Activated CD8-positive, alpha-beta T cell treated with anti-CD3 and anti-CD28 coated beads for 36 hours (primary cell): ENCODE measurements around the gene LRBA. TPM values are rescaled to one million over a fixed set of nuclear protein-coding genes. Genes with fewer than 3 reads are reported as not detected.
A peak's percentile ranks its signal among the peaks of the same experiment; 100 is the strongest.

Experiments
- ATAC-seq: fragments of 200-7000 bp; cut with Tn5 transposase; one replicate; pipeline ENCODE4 v1.10.0; 2021; ENCODE audit warnings: mild to moderate bottlenecking, moderate library complexity
- CTCF ChIA-PET: fragments of 350-600 bp; sonication (Branson Sonifier 250); formaldehyde crosslinking; loops from one replicate; lab custom pipeline; 2021; ENCODE audit warnings: antibody characterized with exemption; lab: Charles Lee
- POLR2A ChIA-PET: fragments of 350-600 bp; sonication (Branson Sonifier 250); formaldehyde crosslinking; loops from one replicate; lab custom pipeline; 2021; ENCODE audit warnings: antibody characterized with exemption; lab: Charles Lee
- DNase-seq: peaks from one replicate; pipeline ENCODE4 v3.0.0-alpha.2; 2020
- H3K27ac Mint-ChIP-seq: one replicate; pipeline ENCODE4 v1.8.0; 2021; ENCODE audit warnings: mild to moderate bottlenecking, mixed read lengths
- H3K27me3 Mint-ChIP-seq: one replicate; pipeline ENCODE4 v1.8.0; 2021; ENCODE audit warnings: mixed read lengths
- H3K36me3 Mint-ChIP-seq: one replicate; pipeline ENCODE4 v1.8.0; 2021; ENCODE audit warnings: low read depth, mixed read lengths
- H3K4me1 Mint-ChIP-seq: one replicate; pipeline ENCODE4 v1.8.0; 2021; ENCODE audit warnings: low read depth, mixed read lengths
- H3K4me3 Mint-ChIP-seq: one replicate; pipeline ENCODE4 v1.8.0; 2021; ENCODE audit warnings: mild to moderate bottlenecking, moderate library complexity, mixed read lengths
- H3K9me3 Mint-ChIP-seq: one replicate; pipeline ENCODE4 v1.8.0; 2021; ENCODE audit warnings: mixed read lengths
- CTCF ChIP-seq: fragments of 200-600 bp; IDR thresholded peaks from one replicate; pipeline ENCODE4 v1.8.0; 2022; ENCODE audit warnings: antibody characterized with exemption, mild to moderate bottlenecking
- intact Hi-C: fragments of 100-400 bp; cut with micrococcal nuclease; formaldehyde crosslinking; loops from one replicate; pipeline ENCODE4 v1.10.0; 2022
- total RNA-seq, 2 experiments: library from RNA; stranded (reverse); gene quantifications; one replicate each; pipeline ENCODE4 v1.2.3, GENCODE V29; 2021

Gene LRBA
- total RNA-seq, 2 experiments from 2014 or later = 48.1 to 52.5 TPM

DNA sequence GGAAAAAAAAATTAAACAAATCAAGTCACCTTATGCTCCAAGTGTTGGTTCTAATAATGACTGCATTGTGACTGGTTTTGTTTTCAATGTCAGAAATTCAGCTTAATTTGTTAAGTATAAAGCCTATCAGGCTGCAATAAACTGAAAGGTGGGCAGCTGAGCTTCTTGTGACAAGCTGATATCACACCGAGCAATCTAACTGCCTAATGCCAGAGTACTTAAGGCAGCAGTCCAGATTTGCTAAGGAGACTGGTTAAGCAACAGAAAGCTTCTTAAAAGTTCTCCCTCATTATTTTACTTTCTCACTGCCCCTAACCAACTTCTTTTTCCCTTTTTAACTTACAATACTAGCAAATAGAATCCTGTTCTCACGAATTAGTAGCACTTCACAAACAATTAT lies 232.2 kb downstream of the LRBA start:
- CTCF ChIA-PET = no interaction called here
- Mint-ChIP-seq H3K9me3 (no peaks in the 10 kb centered on the region), H3K4me3 (no peak overlapping the region), H3K27ac (peak overlapping the region; percentile 49), H3K36me3 (peaks cover 4% of the 10 kb centered on the region), H3K4me1 (no peaks in the 10 kb centered on the region), H3K27me3 (no peaks in the 10 kb centered on the region)
- no peak for DNase-seq
- no peak for ATAC-seq
- TF ChIP-seq CTCF = no peak
- POLR2A ChIA-PET = no interaction called here
- intact Hi-C loops = no loop called here

DNA sequence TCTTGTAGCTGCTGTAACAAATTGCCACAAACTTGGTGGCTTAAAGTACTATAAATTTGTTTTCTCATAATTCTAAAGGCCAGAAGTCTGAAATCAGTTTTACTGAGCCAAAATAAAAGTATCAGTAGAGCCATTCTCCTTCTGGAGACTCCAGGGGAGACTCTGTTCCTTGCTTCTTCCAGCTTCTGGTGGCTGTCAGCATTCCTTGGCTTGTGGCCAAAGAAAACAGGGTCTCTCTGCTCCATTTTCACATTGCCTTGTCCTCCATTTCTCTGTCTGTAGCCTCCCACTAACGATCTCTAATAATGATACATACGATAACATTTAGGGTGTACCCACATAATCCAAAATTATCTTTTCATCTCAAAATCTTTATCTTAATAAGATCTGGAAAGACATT lies 232.8 kb downstream of the LRBA start:
- Mint-ChIP-seq H3K27ac (no peak overlapping the region), H3K9me3 (no peaks in the 10 kb centered on the region), H3K4me3 (no peak overlapping the region), H3K36me3 (peaks cover 4% of the 10 kb centered on the region), H3K27me3 (no peaks in the 10 kb centered on the region), H3K4me1 (no peaks in the 10 kb centered on the region)
- intact Hi-C loops = no loop called here
- no peak for DNase-seq
- ChIA-PET POLR2A (no interaction called here), CTCF (no interaction called here)
- no peak for ATAC-seq
- TF ChIP-seq CTCF = no peak

GRCh38 chr4:150781191-150781590 lies 233.9 kb downstream of the LRBA start:
- DNase-seq = no peak
- no peak for ATAC-seq
- Mint-ChIP-seq H3K36me3 (peaks cover 4% of the 10 kb centered on the region), H3K27ac (no peak overlapping the region), H3K4me1 (no peaks in the 10 kb centered on the region), H3K4me3 (no peak overlapping the region), H3K9me3 (no peaks in the 10 kb centered on the region), H3K27me3 (no peaks in the 10 kb centered on the region)
- ChIA-PET POLR2A (no interaction called here), CTCF (no interaction called here)
- intact Hi-C loops = no loop called here
- TF ChIP-seq CTCF = no peak

DNA sequence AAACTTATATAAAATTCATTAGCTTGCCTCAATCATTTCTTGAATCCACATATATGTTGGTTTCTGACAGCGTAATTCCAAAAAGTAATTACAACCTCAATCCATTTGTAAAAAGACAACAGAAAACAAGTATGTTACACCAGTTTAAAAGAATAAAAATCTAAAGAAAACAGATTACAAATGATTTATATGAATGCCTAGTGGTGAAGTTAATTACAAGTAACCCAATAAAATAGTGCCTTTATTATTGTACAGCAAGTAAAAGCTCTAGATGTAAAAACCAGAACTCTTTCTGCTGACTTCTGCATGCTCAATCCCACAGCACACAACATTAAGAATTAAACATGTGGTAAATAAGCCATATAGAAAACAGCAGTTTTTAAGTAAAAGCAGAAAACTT lies 235.4 kb downstream of the LRBA start:
- no peak for ATAC-seq
- ChIA-PET CTCF (no interaction called here), POLR2A (no interaction called here)
- H3K4me1 Mint-ChIP-seq = no peaks in the 10 kb centered on the region
- no peaks in the 10 kb centered on the region for H3K36me3 Mint-ChIP-seq
- no peak overlapping the region for H3K4me3 Mint-ChIP-seq
- no peaks in the 10 kb centered on the region for H3K27me3 Mint-ChIP-seq
- TF ChIP-seq CTCF = no peak
- intact Hi-C loops = no loop called here
- H3K27ac Mint-ChIP-seq = no peak overlapping the region
- DNase-seq = no peak
- H3K9me3 Mint-ChIP-seq = no peaks in the 10 kb centered on the region

DNA sequence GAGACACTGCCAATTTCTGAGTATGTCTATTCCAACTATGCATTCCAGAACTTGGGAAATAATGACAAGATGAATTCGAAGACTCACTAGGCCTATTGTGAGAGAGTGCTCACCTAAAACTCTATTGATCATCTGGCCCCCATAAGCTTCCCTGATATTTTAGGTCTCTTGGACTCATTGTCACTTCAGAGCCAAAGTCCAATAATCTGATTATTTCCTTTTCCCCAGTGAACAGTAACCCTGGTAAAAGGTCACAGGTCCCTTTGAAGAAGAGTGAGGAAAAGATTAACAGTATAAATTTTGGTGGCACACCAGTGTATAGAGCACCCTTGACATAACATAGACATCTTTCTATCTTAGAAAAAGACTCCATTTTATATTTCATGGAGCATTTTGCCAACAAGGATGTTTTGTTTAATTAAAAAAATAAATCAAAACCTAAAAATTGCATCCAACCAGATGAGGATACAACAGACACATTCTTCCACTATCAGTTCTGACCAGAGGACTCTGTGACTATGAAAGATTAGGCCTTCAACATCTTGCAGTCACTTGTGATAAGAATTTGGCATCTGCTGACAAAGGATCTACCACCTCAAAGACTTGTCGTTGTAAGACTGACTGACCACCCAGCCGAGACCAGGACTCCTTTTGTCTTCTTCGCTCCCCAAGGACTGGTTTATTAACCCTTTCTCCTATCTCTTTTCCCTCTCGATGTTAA lies 241.2 kb downstream of the LRBA start:
- no peak for TF ChIP-seq CTCF
- POLR2A ChIA-PET = no interaction called here
- no peak for DNase-seq
- peaks cover 12% of the 10 kb centered on the region for H3K4me1 Mint-ChIP-seq
- peaks cover 12% of the 10 kb centered on the region for H3K36me3 Mint-ChIP-seq
- no peak for ATAC-seq
- no peaks in the 10 kb centered on the region for H3K27me3 Mint-ChIP-seq
- no peak overlapping the region for H3K27ac Mint-ChIP-seq
- H3K9me3 Mint-ChIP-seq = no peaks in the 10 kb centered on the region
- intact Hi-C loops = no loop called here
- H3K4me3 Mint-ChIP-seq = no peak overlapping the region
- CTCF ChIA-PET = no interaction called here
